Spleen (tissue), 11 donors: ENCODE data around the gene WSCD1. TPM values are rescaled to one million over a fixed set of nuclear protein-coding genes. Genes with fewer than 3 reads are reported as not detected.

Source experiments
- DNase-seq: peaks from one replicate; pipeline ENCODE4 v3.0.0-alpha.2; 2020
- H3K27ac ChIP-seq, 8 donors: fragments of 200-600 bp; sonication (generic) in 7 of 8; 1 replicate in 4 of 8; 2 replicates in 4 of 8; pipeline versions ENCODE4 v1.5.0 to v1.8.0; 2016 to 2021; ENCODE audit warnings: inconsistent platforms in 4 of 8, mild to moderate bottlenecking in 4 of 8, moderate library complexity in 1 of 8
- H3K27me3 ChIP-seq, 7 donors: fragments of 200-600 bp; sonication (generic) in 6 of 7; replicated peaks in 1 of 7; 1 replicate in 4 of 7; 2 replicates in 3 of 7; pipeline versions ENCODE4 v1.5.0 to v1.8.0; 2016 to 2021; ENCODE audit warnings: inconsistent platforms in 3 of 7, mild to moderate bottlenecking in 1 of 7
- H3K36me3 ChIP-seq, 6 donors: fragments of 200-600 bp; sonication (generic) in 5 of 6; 1 replicate in 4 of 6; 2 replicates in 2 of 6; pipeline versions ENCODE4 v1.5.0 to v1.8.0; 2016 to 2021; ENCODE audit warnings: inconsistent platforms in 2 of 6
- H3K4me1 ChIP-seq, 6 donors: fragments of 200-600 bp; sonication (generic) in 5 of 6; 1 replicate in 3 of 6; 2 replicates in 3 of 6; pipeline versions ENCODE4 v1.5.0 to v1.8.0; 2016 to 2021; ENCODE audit warnings: inconsistent platforms in 3 of 6
- H3K4me3 ChIP-seq, 8 donors: fragments of 200-600 bp; sonication (generic) in 7 of 8; 1 replicate in 4 of 8; 2 replicates in 4 of 8; pipeline versions ENCODE4 v1.5.0 to v1.8.0; 2016 to 2021; ENCODE audit warnings: inconsistent platforms in 4 of 8, mild to moderate bottlenecking in 4 of 8, moderate library complexity in 2 of 8
- H3K9me3 ChIP-seq, 8 donors: fragments of 200-600 bp; sonication (generic) in 7 of 8; 1 replicate in 4 of 8; 2 replicates in 4 of 8; pipeline versions ENCODE4 v1.5.0 to v1.8.0; 2016 to 2021; ENCODE audit warnings: inconsistent platforms in 4 of 8
- POLR2A ChIP-seq, 3 donors: fragments of 450-650 bp; IDR thresholded peaks; one replicate each; pipeline ENCODE4 v1.5.1; 2017; ENCODE audit warnings: antibody characterized with exemption in 3 of 3, mild to moderate bottlenecking in 1 of 3
- POLR2AphosphoS5 ChIP-seq, 3 donors: sonication (generic); formaldehyde crosslinking; IDR thresholded peaks; one replicate each; pipeline ENCODE4 v1.5.1; 2017; ENCODE audit warnings: antibody characterized with exemption in 3 of 3
- WGBS, 5 donors: extraction: QIAGEN DNeasy Blood & Tissue Kit in 3 of 5; methylation state at CpG; one replicate each; pipeline versions ENCODE4 v1.1.5 to v1.1.7; 2013 to 2018; 5-methylcytosine and 5-hydroxymethylcytosine counted together
- intact Hi-C: fragments of 100-400 bp; cut with DNase I; formaldehyde crosslinking; loops from one replicate; pipeline ENCODE4 v1.15.0; 2023; ENCODE audit warnings: low total_unique reads
- polyA plus RNA-seq, 3 donors: library from polyadenylated mRNA; stranded (reverse); fragments of 200-250 nt; gene quantifications; one replicate each; pipeline ENCODE4 v1.2.1, GENCODE V29; 2013
- total RNA-seq, 7 donors: library from RNA; depleted of rRNA in 3 of 7; stranded (reverse); fragments of >200 nt in 3 of 7; fragmentation: NEBNext Ultra II Directional in 4 of 7; extraction: Animal tissue kit (Norgen Biotek cat#: 25700) in 4 of 7; gene quantifications; one replicate each; pipeline versions ENCODE4 v1.1.0 to v1.2.1, GENCODE V29; 2016 to 2021
- TF ChIP-seq, protein P1 (sequence below), 11 experiments: fragments of 200-600 bp in 7 of 11; fragments of 450-650 bp in 4 of 11; sonication (generic) in 4 of 11; IDR thresholded peaks in 8 of 11; conservative IDR thresholded peaks in 3 of 11; 1 replicate in 7 of 11; 2 replicates in 4 of 11; pipeline versions ENCODE4 v1.4.0 to v1.8.0; 2016 to 2021; ENCODE audit warnings: antibody characterized with exemption in 11 of 11, inconsistent platforms in 4 of 11, mild to moderate bottlenecking in 1 of 11
- donor health status: healthy with polysubstance abuse.
- donor health status: DM: no; HTN: no; CAD: no; lungs with moderate emphysema.
- donor health status: DM: no; HTN: no; CAD: no.
- donor health status: Bipolar disorder and iron deficiency.
- donor health status: healthy.
- donor health status: DM: no; HTN: no; CAD: no.
- donor health status: DM: yes; HTN: yes; CAD: no.

Gene WSCD1
- total and polyA plus RNA-seq, 10 donors, result 2.4 to 84.1 (median 44.3) TPM

DNA sequence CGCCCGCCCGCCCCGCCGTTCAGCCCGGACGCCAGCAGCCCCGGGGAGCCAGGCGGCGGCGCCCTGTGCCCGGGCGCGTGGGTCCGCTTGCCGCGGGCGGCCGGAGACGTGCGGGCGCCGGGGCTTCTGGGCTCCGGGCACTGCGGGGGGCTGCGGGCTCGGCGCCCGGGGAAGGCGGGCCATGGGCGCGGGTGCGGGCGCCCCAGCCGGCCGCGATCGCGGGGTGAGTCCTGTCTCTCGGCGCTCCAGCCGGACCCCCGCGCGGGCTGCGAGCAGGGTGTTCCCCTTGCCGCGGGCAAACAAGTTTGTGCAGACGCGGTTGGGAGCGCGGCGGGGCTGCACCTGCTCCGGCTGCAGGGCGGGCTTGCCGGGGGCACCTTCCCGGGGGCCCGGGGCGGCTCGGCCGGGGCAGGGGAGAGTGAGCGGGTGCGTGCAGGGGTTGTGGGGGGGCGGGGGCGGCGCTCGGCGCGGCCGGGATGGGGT lies 292 bp downstream of the WSCD1 start:
- Histone ChIP-seq H3K9me3 (no peaks in the 10 kb centered on the region), H3K36me3 (no peaks in the 10 kb centered on the region), H3K4me1 (peaks cover 0 to 33% (median 14%) of the 10 kb centered on the region in 6 donors), H3K27ac (peak overlapping the region in 6 of 8 donors; percentile 63 to 78 (median 69)), H3K4me3 (peak overlapping the region; percentile 35 to 76 (median 50)), H3K27me3 (peaks cover 0 to 96% (median 14%) of the 10 kb centered on the region in 7 donors)
- intact Hi-C loops, result loop anchor here (5.0 kb wide), 1 partner anchor 257 kb away; no protein-coding TSS in a partner anchor
- no peak for DNase-seq
- 0 to 2% (median 1%) methylated on average over 29 to 70 of the region's 70 CpGs; no CpG with 5 or more reads in 1 of the 5 donors for WGBS, 5 donors
- no peak for TF ChIP-seq POLR2AphosphoS5 (IDR thresholded peaks at IDR 0.05)
- TF ChIP-seq, protein P1, sequence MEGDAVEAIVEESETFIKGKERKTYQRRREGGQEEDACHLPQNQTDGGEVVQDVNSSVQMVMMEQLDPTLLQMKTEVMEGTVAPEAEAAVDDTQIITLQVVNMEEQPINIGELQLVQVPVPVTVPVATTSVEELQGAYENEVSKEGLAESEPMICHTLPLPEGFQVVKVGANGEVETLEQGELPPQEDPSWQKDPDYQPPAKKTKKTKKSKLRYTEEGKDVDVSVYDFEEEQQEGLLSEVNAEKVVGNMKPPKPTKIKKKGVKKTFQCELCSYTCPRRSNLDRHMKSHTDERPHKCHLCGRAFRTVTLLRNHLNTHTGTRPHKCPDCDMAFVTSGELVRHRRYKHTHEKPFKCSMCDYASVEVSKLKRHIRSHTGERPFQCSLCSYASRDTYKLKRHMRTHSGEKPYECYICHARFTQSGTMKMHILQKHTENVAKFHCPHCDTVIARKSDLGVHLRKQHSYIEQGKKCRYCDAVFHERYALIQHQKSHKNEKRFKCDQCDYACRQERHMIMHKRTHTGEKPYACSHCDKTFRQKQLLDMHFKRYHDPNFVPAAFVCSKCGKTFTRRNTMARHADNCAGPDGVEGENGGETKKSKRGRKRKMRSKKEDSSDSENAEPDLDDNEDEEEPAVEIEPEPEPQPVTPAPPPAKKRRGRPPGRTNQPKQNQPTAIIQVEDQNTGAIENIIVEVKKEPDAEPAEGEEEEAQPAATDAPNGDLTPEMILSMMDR (IDR thresholded peaks at IDR 0.05 in 8 of 11, conservative IDR thresholded peaks at IDR 0.05 in 3 of 11), result no peak
- TF ChIP-seq POLR2A (IDR thresholded peaks at IDR 0.05), result no peak

DNA sequence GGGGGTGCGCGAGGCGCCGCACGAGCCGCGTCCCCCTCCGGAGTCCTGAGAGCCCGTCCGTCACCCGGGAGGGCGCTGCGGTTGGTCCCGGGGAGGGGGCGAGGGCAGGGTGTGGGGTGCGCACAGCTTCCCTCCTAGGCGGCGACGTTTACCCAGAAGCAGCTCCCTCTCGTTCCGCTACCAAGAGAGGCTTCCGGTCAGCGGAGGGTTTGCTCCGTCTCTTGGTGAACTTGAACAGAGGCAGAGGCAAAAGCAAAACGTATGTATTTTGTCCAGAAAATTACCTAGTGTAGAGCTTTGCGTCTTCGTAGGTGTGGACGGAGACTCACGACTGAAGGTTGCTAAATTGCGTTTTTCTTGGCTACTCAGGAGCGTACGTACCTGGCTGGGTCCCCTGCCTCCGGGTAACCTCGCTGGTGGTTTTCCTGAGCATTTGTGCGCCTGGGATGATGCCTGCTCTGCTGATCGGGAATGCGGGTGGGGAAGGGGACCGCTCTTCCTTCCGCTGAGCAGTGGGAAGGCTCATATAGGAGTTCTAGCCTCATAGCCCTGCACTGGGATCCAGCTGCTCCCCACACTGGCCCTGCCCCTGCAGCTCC lies 833 bp downstream of the WSCD1 start:
- H3K4me1 ChIP-seq, result peaks cover 0 to 33% (median 14%) of the 10 kb centered on the region in 6 donors
- peak overlapping the region in 6 of 8 donors; percentile 63 to 78 (median 69) for H3K27ac ChIP-seq
- WGBS, 5 donors, result 4 to 6% (median 4%) methylated on average over 23 to 39 of the region's 39 CpGs
- H3K9me3 ChIP-seq, result no peaks in the 10 kb centered on the region
- H3K4me3 ChIP-seq, result peak overlapping the region; percentile 35 to 76 (median 50)
- H3K27me3 ChIP-seq, result peaks cover 0 to 94% (median 14%) of the 10 kb centered on the region in 7 donors
- intact Hi-C loops, result loop anchor here (5.0 kb wide), 1 partner anchor 256 kb away; no protein-coding TSS in a partner anchor
- no peak for DNase-seq
- TF ChIP-seq, protein P1 (IDR thresholded peaks at IDR 0.05 in 8 of 11, conservative IDR thresholded peaks at IDR 0.05 in 3 of 11), result no peak
- TF ChIP-seq POLR2AphosphoS5 (IDR thresholded peaks at IDR 0.05), result peak in 1 of 3 donors; percentile 51
- H3K36me3 ChIP-seq, result no peaks in the 10 kb centered on the region

DNA sequence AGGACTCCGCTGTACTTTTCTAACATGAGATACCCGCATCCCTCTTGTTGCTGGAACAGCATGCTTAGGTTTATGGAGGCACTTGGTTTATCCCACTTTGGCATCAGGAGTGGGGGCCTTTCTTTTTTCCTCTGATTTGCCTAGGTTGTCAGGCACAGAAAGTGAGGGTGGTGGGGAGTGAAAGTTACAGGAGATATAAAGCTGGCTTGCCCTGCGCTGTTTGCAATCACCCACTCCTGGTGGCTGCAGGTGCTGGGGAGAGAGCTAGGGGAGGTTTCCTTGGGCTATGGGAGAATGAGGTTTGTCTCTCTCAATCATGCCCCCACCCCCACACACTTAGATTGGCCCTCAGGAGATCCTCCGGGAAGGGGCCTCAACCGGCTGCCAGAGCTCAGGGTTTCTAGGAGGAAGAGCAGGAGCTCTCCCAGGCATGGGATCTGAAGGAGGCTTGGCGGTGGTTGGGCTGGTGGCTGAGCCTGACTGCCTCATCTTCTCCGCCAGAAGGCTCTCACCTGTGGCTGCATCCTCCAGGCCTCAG lies 1.4 kb downstream of the WSCD1 start:
- intact Hi-C loops, result loop anchor here (5.0 kb wide), 1 partner anchor 256 kb away; no protein-coding TSS in a partner anchor
- Histone ChIP-seq H3K27me3 (peaks cover 0 to 88% (median 14%) of the 10 kb centered on the region in 7 donors), H3K27ac (peak overlapping the region in 6 of 8 donors; percentile 41 to 78 (median 69)), H3K9me3 (no peaks in the 10 kb centered on the region), H3K4me1 (peaks cover 0 to 33% (median 14%) of the 10 kb centered on the region in 6 donors), H3K4me3 (peak overlapping the region; percentile 35 to 76 (median 50)), H3K36me3 (no peaks in the 10 kb centered on the region)
- no peak for DNase-seq
- TF ChIP-seq POLR2AphosphoS5 (IDR thresholded peaks at IDR 0.05), result no peak
- TF ChIP-seq, protein P1 (IDR thresholded peaks at IDR 0.05 in 8 of 11, conservative IDR thresholded peaks at IDR 0.05 in 3 of 11), result no peak
- TF ChIP-seq POLR2A (IDR thresholded peaks at IDR 0.05), result no peak
- 63 to 80% (median 74%) methylated on average over 5 to 7 of the region's 7 CpGs for WGBS, 5 donors

DNA sequence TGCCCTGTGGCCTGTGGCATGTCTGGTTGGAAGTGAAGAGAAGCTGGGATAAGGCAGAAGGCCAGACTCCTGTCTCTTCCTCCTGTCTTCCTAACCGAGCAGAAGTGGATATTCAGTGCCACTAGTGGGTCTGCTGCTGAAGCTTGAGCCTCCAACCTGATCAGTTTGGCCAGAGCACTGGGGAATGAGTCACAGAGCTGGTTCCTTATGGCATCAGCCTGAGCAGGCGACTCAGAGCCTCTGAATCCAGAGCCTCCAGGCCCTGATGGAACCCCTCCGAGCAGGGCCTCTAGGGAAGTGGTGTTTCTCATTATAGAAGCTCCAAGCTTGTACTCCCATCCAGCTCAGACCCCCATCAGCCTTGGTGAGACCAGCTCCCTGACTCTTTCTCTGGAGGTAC lies 2.0 kb downstream of the WSCD1 start:
- no peak for DNase-seq
- Histone ChIP-seq H3K36me3 (no peaks in the 10 kb centered on the region), H3K27me3 (peaks cover 0 to 83% (median 14%) of the 10 kb centered on the region in 7 donors), H3K27ac (peak overlapping the region in 5 of 8 donors; percentile 41 to 78 (median 69)), H3K4me3 (peak overlapping the region in 5 of 8 donors; percentile 44 to 76 (median 52)), H3K4me1 (peaks cover 0 to 33% (median 14%) of the 10 kb centered on the region in 6 donors), H3K9me3 (no peaks in the 10 kb centered on the region)
- 76 to 86% (median 80%) methylated on average over 3 of the region's 3 CpGs for WGBS, 5 donors
- intact Hi-C loops, result loop anchor here (5.0 kb wide), 1 partner anchor 255 kb away; no protein-coding TSS in a partner anchor
- TF ChIP-seq POLR2A (IDR thresholded peaks at IDR 0.05) (no peak), POLR2AphosphoS5 (IDR thresholded peaks at IDR 0.05) (no peak)
- TF ChIP-seq, protein P1 (IDR thresholded peaks at IDR 0.05 in 8 of 11, conservative IDR thresholded peaks at IDR 0.05 in 3 of 11), result no peak
